ENCODE results near the gene NPAS3.

GRCh38 chr14:33401311-33401710 lies 462.6 kb downstream of the NPAS3 start:
- TF ChIP-seq POLR2AphosphoS5 (IDR thresholded peaks at IDR 0.05; ENCODE audit: borderline replicate concordance, low read depth, low read length) (no peak), EZH2 (IDR thresholded peaks at IDR 0.05) (no peak)
